Measurements from ENCODE around the gene MRPL36.
"Not testable (repeated sequence)": the region's sequence is repeated elsewhere in the genome, so short reads cannot be mapped to it uniquely, and the experiment has no call there.

Gene MRPL36

GRCh38 chr5:1826235-1826980, 26.8 kb upstream of the MRPL36 start:
- no peak for TF ChIP-seq POLR2A (IDR thresholded peaks at IDR 0.05; ENCODE audit: low read depth, low read length)
- no peak for DNase-seq (ENCODE audit: insufficient read length, low spot score)
- no peak for FAIRE-seq

DNA sequence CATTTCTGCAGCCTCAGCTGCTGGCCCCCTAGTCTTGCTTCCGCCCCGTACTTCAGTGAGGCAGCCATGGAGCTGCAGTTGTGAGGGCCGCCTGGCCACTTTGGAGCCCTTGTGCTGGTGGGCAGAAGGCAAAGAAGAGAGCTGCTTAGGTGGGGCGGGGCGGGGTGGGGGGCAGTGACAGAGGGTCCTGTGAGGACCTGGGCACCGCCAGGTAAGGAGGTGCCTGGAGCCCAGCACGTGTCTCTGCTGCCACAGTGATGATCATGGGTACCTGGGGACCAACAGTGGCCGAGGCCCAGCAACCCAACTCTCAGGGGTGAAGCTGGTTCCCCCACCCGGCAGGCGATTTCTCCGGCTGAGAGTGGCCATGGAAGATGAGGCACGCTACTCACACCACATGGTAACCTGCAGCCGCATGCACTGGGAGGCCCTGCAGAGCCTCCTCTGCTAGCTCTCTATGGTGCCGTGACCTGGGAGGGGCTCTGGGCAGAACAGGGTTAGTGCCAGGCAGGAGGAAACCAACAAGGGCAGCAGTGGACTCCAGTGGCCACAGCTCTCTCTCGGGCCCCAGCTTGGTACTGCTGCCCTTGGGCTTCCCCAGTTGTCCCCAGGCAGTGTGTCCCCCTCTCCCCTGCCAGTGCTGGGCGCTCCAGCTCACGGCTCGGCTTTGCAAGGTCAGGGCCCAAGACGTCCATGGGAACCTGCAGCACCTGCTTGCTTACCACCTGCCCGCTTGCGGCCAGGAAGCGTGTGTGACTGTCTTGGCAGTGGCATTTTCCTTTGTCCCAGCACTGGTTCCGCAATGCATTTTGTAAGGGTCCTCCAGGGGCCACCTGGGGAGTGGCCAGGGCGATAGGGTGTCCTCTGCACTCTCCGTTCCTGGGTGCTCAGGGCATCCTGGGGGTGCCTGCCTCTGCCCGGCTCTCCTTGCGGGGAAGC, 25.5 kb upstream of the MRPL36 start:
- FAIRE-seq (no peak), DNase-seq (ENCODE audit: insufficient read length, low spot score) (no peak)
- TF ChIP-seq POLR2A (IDR thresholded peaks at IDR 0.05; ENCODE audit: low read depth, low read length): no peak

DNA sequence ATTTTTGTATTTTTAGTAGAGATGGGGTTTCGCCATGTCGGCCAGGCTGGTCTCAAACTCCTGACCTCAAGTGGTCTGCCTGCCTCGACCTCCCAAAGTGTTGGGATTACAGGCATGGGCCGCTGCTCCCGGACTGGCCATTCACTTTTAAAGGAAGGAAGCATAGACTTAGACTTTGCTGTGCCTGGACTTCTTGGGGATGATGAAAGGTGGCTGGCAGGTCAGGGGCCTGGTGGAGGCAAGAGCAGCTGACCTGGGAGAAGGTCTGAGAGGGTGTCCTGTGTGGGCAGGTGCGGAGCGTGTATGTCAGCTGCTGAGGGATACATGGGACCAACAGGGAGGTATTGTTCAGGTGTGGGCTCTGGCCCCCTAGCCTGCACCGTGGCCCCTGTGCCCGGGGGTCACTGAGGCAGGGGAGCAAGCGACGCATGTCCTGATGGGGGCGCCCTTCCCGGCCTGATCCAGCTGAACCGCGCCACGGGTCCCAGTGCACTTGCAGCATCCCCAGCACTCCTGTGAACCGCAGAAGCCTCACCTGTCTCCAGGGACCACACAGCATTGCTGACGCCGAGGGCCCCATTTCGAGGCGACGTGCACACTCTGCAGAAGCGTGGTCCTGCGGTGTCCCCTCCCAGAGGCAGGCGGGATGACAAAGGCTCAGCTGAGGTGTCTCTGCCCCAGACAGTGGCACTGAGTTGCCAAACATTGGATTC, 24.6 kb upstream of the MRPL36 start:
- DNase-seq (ENCODE audit: insufficient read length, low spot score): no peak
- no peak for TF ChIP-seq POLR2A (IDR thresholded peaks at IDR 0.05; ENCODE audit: low read depth, low read length)
- FAIRE-seq: no peak

- no peak for TF ChIP-seq POLR2A (IDR thresholded peaks at IDR 0.05; ENCODE audit: low read depth, low read length)
- no peak for DNase-seq (ENCODE audit: insufficient read length, low spot score)
- no peak for FAIRE-seq
These were observed 23.9 kb upstream of the MRPL36 start for GRCh38 chr5:1823381-1824034.

- no peak for TF ChIP-seq POLR2A (IDR thresholded peaks at IDR 0.05; ENCODE audit: low read depth, low read length)
- no peak for DNase-seq (ENCODE audit: insufficient read length, low spot score)
- no peak for FAIRE-seq
These were observed 22.2 kb upstream of the MRPL36 start for GRCh38 chr5:1821862-1822261.

GRCh38 chr5:1820926-1821325, 21.3 kb upstream of the MRPL36 start:
- no peak for FAIRE-seq
- TF ChIP-seq POLR2A (IDR thresholded peaks at IDR 0.05; ENCODE audit: low read depth, low read length): no peak
- DNase-seq (ENCODE audit: insufficient read length, low spot score): no peak

GRCh38 chr5:1820381-1820780, 20.7 kb upstream of the MRPL36 start:
- TF ChIP-seq POLR2A (IDR thresholded peaks at IDR 0.05; ENCODE audit: low read depth, low read length): no peak
- DNase-seq (ENCODE audit: insufficient read length, low spot score) (no peak), FAIRE-seq (no peak)

DNA sequence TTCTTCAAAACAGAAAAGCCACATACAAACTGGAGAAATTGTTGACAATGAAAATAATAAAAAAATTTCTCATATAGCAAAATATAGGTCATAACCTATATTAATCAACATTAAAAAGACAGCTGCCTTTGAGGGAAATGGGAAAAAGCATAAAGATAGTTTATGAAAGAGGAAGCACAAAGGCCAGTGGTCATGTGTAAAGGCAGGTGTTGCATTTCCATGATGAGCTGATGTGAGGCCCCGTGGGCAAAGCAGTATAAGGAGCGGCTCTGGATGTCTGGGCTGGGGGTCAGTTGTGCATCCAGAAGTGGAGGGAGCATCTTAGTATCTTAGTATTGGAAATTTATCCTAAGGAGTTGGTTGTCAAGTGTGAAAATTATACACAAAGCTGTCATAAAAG, 19.8 kb upstream of the MRPL36 start:
- no peak for DNase-seq (ENCODE audit: insufficient read length, low spot score)

GRCh38 chr5:1818784-1819183, 19.1 kb upstream of the MRPL36 start:
- DNase-seq (ENCODE audit: insufficient read length, low spot score) (no peak), FAIRE-seq (no peak)
- TF ChIP-seq POLR2A (IDR thresholded peaks at IDR 0.05; ENCODE audit: low read depth, low read length): no peak

More for the DNA sequence above, 19.8 kb upstream of the MRPL36 start:
- no peak for TF ChIP-seq POLR2A (IDR thresholded peaks at IDR 0.05; ENCODE audit: low read depth, low read length)
- no peak for FAIRE-seq

- FAIRE-seq: no peak
- no peak for TF ChIP-seq POLR2A (IDR thresholded peaks at IDR 0.05; ENCODE audit: low read depth, low read length)
- no peak for DNase-seq (ENCODE audit: insufficient read length, low spot score)
These were observed 17.8 kb upstream of the MRPL36 start for GRCh38 chr5:1817261-1818043.

DNA sequence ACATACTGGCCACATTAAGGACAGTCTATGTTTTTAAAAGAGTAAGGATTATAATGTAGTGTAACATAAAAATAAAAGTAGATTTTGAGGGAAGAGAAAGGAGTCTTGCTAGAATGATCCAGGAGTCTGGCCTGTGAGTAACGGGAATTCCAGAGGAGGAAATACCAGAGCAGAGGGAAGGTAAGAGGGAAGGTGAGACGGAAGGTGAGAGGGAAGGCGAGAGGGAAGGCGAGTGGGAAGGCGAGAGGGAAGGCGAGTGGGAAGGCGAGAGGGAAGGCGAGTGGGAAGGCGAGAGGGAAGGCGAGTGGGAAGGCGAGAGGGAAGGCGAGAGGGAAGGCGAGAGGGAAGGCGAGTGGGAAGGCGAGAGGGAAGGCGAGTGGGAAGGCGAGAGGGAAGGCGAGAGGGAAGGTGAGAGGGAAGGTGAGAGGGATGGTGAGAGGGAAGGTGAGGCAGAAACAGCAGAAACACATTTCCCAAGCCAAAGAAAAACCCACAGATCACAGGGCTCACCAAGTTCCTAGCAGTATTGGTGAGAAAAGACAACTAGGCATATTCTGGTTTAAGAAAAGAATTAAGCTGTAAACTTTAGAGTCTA, 17.0 kb upstream of the MRPL36 start:
- FAIRE-seq; DNase-seq (ENCODE audit: insufficient read length, low spot score): not testable (repeated sequence)

GRCh38 chr5:1815881-1816292, 16.2 kb upstream of the MRPL36 start:
- DNase-seq (ENCODE audit: insufficient read length, low spot score) (no peak), FAIRE-seq (no peak)
- no peak for TF ChIP-seq POLR2A (IDR thresholded peaks at IDR 0.05; ENCODE audit: low read depth, low read length)
